ENCODE results near the gene ATP1B1. TPM values are rescaled to one million over a fixed set of nuclear protein-coding genes. Genes with fewer than 3 reads are reported as not detected.

Gene ATP1B1
- total and polyA plus RNA-seq, 2 of the 13 experiments (the other 11 are each of a cell fraction or from before 2014, with no cell fraction given) = 134 to 135 TPM

- TF ChIP-seq GPBP1L1 (CRISPR knock-in tag; IDR thresholded peaks at IDR 0.05) (no peak), MAFG (CRISPR knock-in tag; IDR thresholded peaks at IDR 0.05) (peak; percentile 48; the same call in 1 of the 2 replicates), HNRNPUL1 (IDR thresholded peaks at IDR 0.05; ENCODE audit: low read depth, low read length) (no peak), SAFB2 (CRISPR knock-in tag; IDR thresholded peaks at IDR 0.05; ENCODE audit: borderline replicate concordance, low read depth) (no peak), ZNF572 (CRISPR knock-in tag; IDR thresholded peaks at IDR 0.05) (0 out of 2 replicates have a peak, but pooled peaks have one; percentile 14), ATF2 (CRISPR knock-in tag; IDR thresholded peaks at IDR 0.05) (0 out of 2 replicates have a peak, but pooled peaks have one; percentile 4)
Measured at GRCh38 chr1:169106921-169107602, 572 bp downstream of the ATP1B1 start (continued).

- ATAC-seq (no peak), DNase-seq (ENCODE audit: low spot score) (peak; percentile 28), FAIRE-seq (no peak)
- TSS peak; percentile 43 for BruUV-seq (replicated peaks)
- peaks cover 62% of the 10 kb centered on the region for H3K79me2 ChIP-seq (ENCODE audit: insufficient read depth, low read length)
- intact Hi-C loops (cut with micrococcal nuclease; ENCODE audit: unreplicated experiment) = loop anchor here (5.0 to 10.0 kb wide), 5 partner anchors 103 to 420 kb away; partner anchors contain the start of gene SLC19A2
- POLR2A ChIA-PET = interaction anchor here (0.7 to 4.6 kb wide), 8 partner anchors 9 to 419 kb away, joined by 3 to 26 read pairs (median 3); no protein-coding TSS in a partner anchor
- WGBS (ENCODE audit: low lambda C conversion rate) = 2% methylated on average over 9 of the region's 9 CpGs
- peaks cover 4 to 17% of the 10 kb centered on the region in 2 experiments; a peak in 4 of 5 replicates for H3K36me3 ChIP-seq (replicated peaks in 1 of 2; ENCODE audit: control insufficient read depth in 1 of 2, insufficient read depth in 2 of 2, low read length in 2 of 2)
- H3K9ac ChIP-seq (ENCODE audit: insufficient read depth, low read depth, low read length) = peak overlapping the region; percentile 95
- in situ Hi-C loops (cut with HindIII; ENCODE audit: extremely low pct_ligation_motif_present, low pct_unique_long_range_greater_than_20kb) = no loop called here
- no peaks in the 10 kb centered on the region for H3K9me3 ChIP-seq (ENCODE audit: low read length)
- H4K20me1 ChIP-seq (ENCODE audit: insufficient read depth, low read length) = peaks cover 48% of the 10 kb centered on the region
- peaks cover 65% of the 10 kb centered on the region for H3K4me1 ChIP-seq (ENCODE audit: insufficient read depth, low read length)
- H3K27me3 ChIP-seq (ENCODE audit: control insufficient read depth in 1 of 2, insufficient read depth in 2 of 2, low read length in 2 of 2) = no peaks in the 10 kb centered on the region; a peak in 1 of 5 replicates
- peak overlapping the region; percentile 95 to 99 (median 96) for H3K4me3 ChIP-seq (replicated peaks in 1 of 3; ENCODE audit: insufficient read depth in 1 of 3, low read depth in 2 of 3, low read length in 3 of 3)
- no peak overlapping the region for H2AFZ ChIP-seq (ENCODE audit: low read length)
- peak overlapping the region; percentile 95 for H3K27ac ChIP-seq (ENCODE audit: extremely low read length, insufficient read depth, low read length)
- CTCF ChIA-PET (ENCODE audit: low intra/inter-chr PET ratio, low total read pairs) = no interaction called here
- peak overlapping the region; percentile 98 for H3K4me2 ChIP-seq (ENCODE audit: low read depth, low read length)
- TF ChIP-seq SOX5 (CRISPR knock-in tag; IDR thresholded peaks at IDR 0.05; ENCODE audit: borderline replicate concordance) (no peak), RXRB (CRISPR knock-in tag; IDR thresholded peaks at IDR 0.05; ENCODE audit: borderline replicate concordance) (no peak), ZNF629 (CRISPR knock-in tag; conservative IDR thresholded peaks at IDR 0.05) (no peak), HIC2 (CRISPR knock-in tag; IDR thresholded peaks at IDR 0.05; ENCODE audit: low read depth) (no peak), RBFOX2 (IDR thresholded peaks at IDR 0.05; ENCODE audit: low read depth, low read length) (peak; percentile 48), ZNF841 (CRISPR knock-in tag; IDR thresholded peaks at IDR 0.05; ENCODE audit: borderline replicate concordance) (no peak), ZNF414 (CRISPR knock-in tag; IDR thresholded peaks at IDR 0.05) (0 out of 2 replicates have a peak, but pooled peaks have one; percentile 20), SALL2 (CRISPR knock-in tag; IDR thresholded peaks at IDR 0.05) (no peak), DPF2 (CRISPR knock-in tag; IDR thresholded peaks at IDR 0.05; ENCODE audit: borderline replicate concordance, low read depth) (no peak), PTBP1 (IDR thresholded peaks at IDR 0.05; ENCODE audit: low read depth, low read length, poor library complexity, severe bottlenecking) (no peak), POLR2A (IDR thresholded peaks at IDR 0.05; ENCODE audit: insufficient read depth in 1 of 2, low read depth in 2 of 2, low read length in 2 of 2) (0 out of 4 replicates have a peak, but pooled peaks of 1 of the 2 experiments have one; percentile 16)
Measured at GRCh38 chr1:169107603-169108208, 1.2 kb downstream of the ATP1B1 start.
